ENCODE measurements around the gene CCDC12. TPM values are rescaled to one million over a fixed set of nuclear protein-coding genes. Genes with fewer than 3 reads are reported as not detected.
A peak's percentile ranks its signal among the peaks of the same experiment; 100 is the strongest.

The CCDC12 gene
- total RNA-seq, 1 donor from 2014 or later = 25.3 TPM

DNA sequence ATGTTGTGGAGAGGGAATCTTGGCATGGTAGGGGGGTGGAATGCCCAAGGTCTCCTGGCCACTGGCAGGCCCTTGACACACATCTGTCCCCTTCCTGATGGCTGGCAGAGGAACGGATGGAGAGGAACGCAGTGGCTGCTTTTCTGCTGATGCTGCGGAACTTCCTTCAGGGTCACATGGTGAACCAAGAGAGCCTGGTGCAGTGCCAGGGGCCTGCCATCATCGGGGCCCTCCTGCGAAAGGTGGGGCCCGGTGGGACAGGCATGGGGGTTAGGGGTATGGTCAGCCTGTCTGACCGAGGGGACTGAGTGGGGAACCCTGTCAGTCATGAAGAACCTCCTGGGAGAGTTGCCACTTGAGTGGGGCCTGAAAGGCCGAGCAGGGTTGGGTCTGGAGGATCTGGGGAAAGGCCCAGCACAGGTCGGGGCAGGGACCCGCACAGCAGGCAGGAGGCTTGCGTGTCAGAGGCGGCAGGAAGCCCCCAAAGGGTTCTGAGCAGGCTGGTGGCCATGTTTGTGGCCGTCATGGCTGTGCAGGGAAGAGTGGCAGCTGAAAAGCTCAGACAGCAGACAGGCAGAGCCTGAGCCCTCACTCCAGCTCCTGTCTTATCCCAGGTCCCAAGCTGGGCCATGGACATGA, 21.0 kb upstream of the CCDC12 start:
- FAIRE-seq (no peak), DNase-seq (ENCODE audit: low spot score in 2 of 2) (no peak)

- DNase-seq (ENCODE audit: low spot score in 2 of 2) = no peak
- no peak for FAIRE-seq
Observed at GRCh38 chr3:46996689-46997452, 20.3 kb upstream of the CCDC12 start.

DNA sequence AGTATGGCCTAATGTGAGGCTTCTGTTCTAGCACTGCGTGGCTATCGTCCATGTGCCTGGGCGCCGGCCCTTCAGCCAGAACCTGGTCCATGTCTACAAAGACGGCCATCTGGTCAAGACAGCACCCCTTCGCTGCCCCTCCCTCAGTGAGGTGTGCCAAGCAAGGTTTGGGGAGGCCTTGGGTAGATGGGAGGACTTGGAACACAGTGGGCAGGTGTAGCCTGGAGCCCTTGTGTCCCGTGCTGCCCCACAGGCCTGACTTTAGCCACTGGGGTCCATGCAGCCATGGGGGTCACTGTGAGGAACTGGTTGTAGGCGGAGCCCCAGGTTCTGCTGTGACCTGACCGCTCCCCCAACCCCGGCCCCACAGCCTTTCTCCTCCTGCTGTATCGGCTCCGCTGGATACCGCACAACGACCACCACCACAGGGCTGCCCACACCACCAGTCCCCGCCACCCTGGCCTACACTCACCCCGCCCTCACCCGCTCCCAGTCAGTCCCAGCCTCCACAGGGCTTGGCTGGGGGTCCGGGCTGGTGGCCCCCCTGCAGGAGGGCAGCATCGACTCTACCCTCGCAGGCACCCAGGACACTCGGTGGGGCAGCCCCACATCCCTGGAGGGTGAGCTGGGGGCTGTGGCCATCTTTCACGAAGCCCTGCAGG, 19.5 kb upstream of the CCDC12 start:
- FAIRE-seq = no peak
- DNase-seq (ENCODE audit: low spot score in 2 of 2) = no peak

DNA sequence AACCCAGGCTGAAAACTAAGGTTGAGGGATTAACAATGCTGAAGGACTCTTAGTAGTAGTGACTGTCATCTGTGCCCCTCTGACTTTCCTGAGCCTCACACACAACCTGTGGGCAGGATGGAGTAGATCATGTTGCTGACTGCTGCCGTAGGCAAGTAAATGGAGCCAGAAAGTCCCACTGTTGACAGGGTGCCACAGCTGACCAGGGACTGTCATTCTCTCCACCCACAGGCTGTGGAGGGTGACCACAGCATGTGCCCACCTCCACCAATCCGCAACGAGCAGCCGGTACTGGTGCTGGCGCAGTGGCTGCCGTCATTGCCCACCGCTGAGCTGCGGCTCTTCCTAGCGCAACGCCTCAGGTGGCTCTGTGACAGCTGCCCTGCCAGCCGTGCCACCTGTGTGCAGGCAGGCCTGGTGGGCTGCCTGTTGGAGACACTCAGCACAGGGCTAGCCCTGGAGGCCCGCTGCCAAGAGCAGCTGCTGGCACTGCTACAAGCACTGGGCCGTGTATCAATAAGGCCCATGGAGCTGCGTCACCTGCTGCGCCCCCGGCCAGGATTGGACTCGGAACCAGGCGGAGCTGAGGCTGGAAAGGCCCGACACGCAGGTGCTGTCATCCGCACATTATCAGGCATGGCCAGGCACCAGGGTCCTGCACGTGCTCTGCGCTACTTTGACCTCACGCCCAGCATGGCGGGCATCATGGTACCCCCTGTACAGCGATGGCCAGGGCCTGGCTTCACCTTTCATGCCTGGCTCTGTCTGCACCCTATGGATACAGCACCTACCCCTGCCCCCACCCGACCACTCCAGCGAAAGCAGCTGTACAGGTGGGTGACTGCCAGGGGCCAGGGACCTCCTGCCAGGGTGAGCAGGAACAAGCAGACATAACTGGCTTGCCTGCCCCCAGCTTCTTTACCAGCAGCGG, 18.5 kb upstream of the CCDC12 start:
- DNase-seq (ENCODE audit: low spot score in 2 of 2) (no peak), FAIRE-seq (no peak)

GRCh38 chr3:46993986-46994385, 17.4 kb upstream of the CCDC12 start:
- DNase-seq (ENCODE audit: low spot score in 2 of 2) (no peak), FAIRE-seq (no peak)

GRCh38 chr3:46993292-46993691, 16.7 kb upstream of the CCDC12 start:
- DNase-seq (ENCODE audit: low spot score in 2 of 2) (no peak), FAIRE-seq (no peak)

DNA sequence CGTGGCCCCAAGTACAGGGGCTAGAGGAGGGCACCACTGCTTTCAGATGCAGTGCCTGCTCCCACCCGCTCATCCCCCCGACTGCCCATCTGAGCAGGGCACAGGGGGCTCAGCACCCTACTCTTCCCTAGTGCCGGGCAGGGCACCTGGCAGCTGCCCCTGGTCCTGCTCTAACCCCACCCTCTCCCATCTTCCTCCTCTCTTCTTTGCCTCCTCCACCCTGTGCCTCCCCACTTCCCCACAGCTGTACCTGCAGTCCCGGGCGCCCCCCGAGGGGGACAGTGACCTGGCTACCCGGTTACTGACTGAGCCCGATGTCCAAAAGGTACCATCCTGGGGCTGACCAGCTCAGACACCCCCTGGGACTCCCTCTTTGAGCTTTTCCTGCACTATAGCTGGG, 15.7 kb upstream of the CCDC12 start:
- no peak for FAIRE-seq

DNA sequence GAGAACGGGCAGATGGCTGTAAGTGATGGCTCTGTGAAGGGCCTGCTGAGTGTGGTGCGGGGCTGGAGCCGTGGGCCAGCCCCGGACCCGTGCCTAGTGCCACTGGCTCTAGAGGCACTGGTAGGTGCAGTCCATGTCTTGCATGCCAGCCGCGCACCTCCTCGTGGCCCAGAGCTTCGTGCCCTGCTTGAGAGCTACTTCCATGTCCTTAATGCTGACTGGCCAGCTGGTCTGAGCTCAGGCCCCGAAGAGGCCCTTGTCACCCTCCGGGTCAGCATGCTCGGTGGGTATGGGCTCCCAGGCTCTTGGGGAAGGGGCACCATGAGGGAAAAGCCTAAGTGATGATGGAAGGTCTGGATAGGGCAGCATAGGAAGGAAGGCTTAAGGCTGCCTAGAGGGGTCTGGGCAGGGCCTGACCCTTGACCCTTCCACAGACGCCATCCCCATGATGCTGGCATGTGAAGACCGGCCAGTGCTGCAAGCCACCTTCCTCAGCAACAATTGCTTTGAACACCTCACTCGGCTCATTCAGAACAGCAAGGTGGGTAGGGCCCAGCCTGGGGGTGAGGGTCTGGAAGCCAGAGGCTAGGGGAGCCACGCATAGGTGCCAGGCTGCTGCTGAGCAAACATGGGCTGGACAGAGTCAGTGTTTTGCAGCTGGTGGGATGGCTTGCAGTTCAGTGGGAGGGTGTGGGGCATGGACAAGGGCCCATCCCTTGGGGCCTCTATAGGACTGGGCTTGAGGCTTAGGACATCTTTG, 15.0 kb upstream of the CCDC12 start:
- DNase-seq (ENCODE audit: low spot score in 2 of 2) = no peak
- no peak for FAIRE-seq

More for the DNA sequence above, 15.7 kb upstream of the CCDC12 start:
- DNase-seq (ENCODE audit: low spot score in 2 of 2) = no peak

DNA sequence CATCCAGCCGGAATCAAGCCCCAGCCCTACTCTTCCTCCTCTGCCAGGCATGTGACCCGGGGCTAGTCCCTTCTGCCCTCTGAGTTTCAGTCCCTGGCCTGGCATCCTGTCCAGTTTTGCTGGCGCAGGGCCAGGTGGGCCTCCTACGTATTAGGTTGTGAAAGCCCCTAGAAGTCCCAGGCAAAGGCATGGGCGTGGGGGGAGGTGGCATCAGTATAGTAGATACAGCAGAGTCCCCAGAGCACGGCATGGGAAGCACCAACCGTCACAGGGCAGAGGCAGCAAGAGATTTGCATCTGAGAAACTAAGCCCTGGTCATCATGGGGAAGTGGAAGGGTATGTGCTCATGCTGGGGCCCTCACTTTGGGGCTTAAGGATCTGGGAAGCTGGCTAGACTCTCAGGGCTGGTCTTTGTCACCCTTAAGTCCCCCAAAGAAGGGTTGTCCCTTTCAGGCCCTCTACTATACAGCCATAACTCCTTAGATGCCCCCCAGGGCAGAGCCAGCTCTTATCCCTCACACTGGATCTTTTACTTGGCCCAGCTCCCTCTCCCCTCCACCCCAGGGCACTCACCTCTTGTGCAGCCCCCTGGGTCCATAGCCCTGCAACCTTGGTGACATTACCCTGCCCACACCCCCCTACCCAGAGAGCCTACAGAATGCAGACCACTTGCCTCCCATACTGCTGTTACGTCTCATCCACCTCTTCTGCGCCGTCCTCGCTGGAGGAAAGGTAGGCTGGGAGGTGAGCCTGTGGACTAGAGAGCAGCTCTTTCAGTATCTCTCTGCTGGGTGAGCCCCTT, 14.2 kb upstream of the CCDC12 start:
- DNase-seq (ENCODE audit: low spot score in 2 of 2) = no peak
- FAIRE-seq = no peak

GRCh38 chr3:46989146-46989810, 12.7 kb upstream of the CCDC12 start:
- FAIRE-seq = no peak
- DNase-seq (ENCODE audit: low spot score in 2 of 2) = no peak

GRCh38 chr3:46988616-46989015, 12.1 kb upstream of the CCDC12 start:
- FAIRE-seq (no peak), DNase-seq (ENCODE audit: low spot score in 2 of 2) (no peak)

DNA sequence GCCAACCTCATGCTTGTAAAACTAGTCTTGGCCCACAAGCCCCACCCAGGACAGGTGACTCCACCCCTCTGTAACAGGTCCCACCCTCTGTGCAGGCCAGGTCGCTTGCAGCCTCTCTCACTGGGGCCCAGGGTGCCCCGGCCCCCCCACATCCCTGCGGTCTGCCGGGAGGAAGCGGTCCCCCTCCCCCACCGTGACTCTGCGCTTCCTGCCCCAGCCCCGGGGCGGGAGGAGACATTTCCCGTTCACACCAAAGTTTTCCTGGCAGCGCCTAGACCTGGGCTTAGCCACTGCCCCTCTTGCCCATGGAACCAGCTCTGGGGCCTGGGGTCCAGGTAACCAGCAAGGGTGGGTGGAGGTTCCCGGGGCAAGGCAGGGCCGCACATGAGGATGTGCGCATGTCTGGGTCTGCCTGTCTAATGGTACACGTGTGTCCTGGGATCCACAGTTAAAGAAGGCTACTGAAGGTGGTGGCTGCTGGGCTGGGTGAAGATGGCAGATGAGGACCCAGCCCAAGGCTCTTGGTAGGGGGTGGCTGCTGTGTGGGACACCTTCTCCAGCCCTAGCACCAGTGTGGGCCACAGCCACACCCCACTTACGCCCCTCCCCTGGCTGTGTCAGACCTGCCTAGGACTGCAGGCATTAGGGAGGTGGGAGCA, 11.3 kb upstream of the CCDC12 start:
- FAIRE-seq = no peak
- peak in 1 of 2 donors; percentile 58 for DNase-seq (ENCODE audit: low spot score in 2 of 2)

GRCh38 chr3:46987319-46987742, 10.8 kb upstream of the CCDC12 start:
- DNase-seq (ENCODE audit: low spot score in 2 of 2) = no peak
- no peak for FAIRE-seq

DNA sequence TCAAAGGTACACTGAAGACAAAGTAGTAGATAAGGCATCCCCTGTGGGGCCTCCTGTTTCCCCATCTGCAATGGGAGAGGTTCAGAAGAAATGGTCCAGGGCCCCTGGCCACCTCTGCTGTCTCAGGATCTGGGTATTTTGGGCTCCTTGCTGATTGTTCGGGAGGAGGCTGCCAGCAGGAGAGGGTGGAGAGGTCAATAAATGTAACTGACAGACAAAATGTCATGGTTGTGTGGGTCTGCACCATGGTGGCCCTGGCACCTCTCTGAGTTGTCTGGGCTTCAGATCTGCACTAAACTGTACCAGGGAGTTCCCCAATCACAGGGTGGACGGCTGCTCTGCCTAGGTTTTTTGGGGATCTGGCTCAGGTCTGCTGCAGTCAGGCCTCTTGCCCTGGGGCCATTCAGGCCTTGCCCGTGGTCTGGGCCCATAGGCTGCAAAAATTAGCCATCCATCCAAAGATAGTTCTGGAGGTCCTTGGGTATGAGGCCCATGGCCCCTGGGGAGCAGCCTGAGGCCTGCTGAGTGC, 10.3 kb upstream of the CCDC12 start:
- DNase-seq (ENCODE audit: low spot score in 2 of 2) (no peak), FAIRE-seq (no peak)

GRCh38 chr3:46986055-46986730, 9.6 kb upstream of the CCDC12 start:
- FAIRE-seq = no peak
- no peak for DNase-seq (ENCODE audit: low spot score in 2 of 2)

DNA sequence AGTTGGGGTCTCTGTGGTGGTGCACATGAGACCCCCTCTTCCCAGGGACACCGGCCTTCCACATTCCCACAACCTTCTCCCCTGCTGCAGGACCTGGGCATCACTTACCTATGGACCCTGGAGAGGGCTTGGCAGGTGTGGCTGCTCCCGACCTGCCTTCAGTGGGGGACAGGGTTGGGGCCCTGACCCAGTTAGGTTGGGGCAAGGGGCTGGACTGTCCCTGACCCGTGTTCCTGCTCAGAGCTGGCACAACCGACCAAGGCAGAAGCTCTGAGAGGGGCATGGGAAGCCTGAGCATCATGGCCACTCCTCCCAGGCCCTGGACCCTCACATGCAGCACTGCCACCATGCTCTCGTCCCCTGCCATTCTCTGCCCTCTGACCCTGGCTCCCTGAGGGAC, 9.0 kb upstream of the CCDC12 start:
- FAIRE-seq = no peak
- DNase-seq (ENCODE audit: low spot score in 2 of 2) = no peak

All from frontal cortex (tissue), 4 donors.